Measurements from ENCODE around the gene TBC1D13.
A peak's percentile ranks its signal among the peaks of the same experiment; 100 is the strongest.
"Not testable (repeated sequence)": the region's sequence is repeated elsewhere in the genome, so short reads cannot be mapped to it uniquely, and the experiment has no call there.

The TBC1D13 gene

GRCh38 chr9:128786681-128787601, at the start of gene TBC1D13:
Gene TBC1D13, plus strand, starts transcription at chr9:128787253. Its CDS starts 101 bp downstream, at chr9:128787354.
- DNase-seq (ENCODE audit: low read depth): peak; percentile 83

- DNase-seq (ENCODE audit: low read depth): no peak
Measured at GRCh38 chr9:128742401-128742800, 44.7 kb upstream of the TBC1D13 start.

GRCh38 chr9:128743421-128743820, 43.6 kb upstream of the TBC1D13 start:
- no peak for DNase-seq (ENCODE audit: low read depth)

GRCh38 chr9:128747241-128747640, 39.8 kb upstream of the TBC1D13 start:
- DNase-seq (ENCODE audit: low read depth): no peak

- no peak for DNase-seq (ENCODE audit: low read depth)
Measured at GRCh38 chr9:128750926-128751595, 36.0 kb upstream of the TBC1D13 start.

GRCh38 chr9:128753627-128754026, 33.4 kb upstream of the TBC1D13 start:
- no peak for DNase-seq (ENCODE audit: low read depth)

- DNase-seq (ENCODE audit: low read depth): no peak
Measured at GRCh38 chr9:128757602-128758001, 29.5 kb upstream of the TBC1D13 start.

- no peak for DNase-seq (ENCODE audit: low read depth)
Measured at GRCh38 chr9:128762671-128763449, 24.2 kb upstream of the TBC1D13 start.

- DNase-seq (ENCODE audit: low read depth): no peak
Measured at GRCh38 chr9:128764361-128764760, 22.7 kb upstream of the TBC1D13 start.

- DNase-seq (ENCODE audit: low read depth): no peak
Measured at GRCh38 chr9:128765499-128765898, 21.6 kb upstream of the TBC1D13 start.

GRCh38 chr9:128768606-128769005, 18.4 kb upstream of the TBC1D13 start:
- DNase-seq (ENCODE audit: low read depth): no peak

- no peak for DNase-seq (ENCODE audit: low read depth)
Measured at GRCh38 chr9:128770286-128771030, 16.6 kb upstream of the TBC1D13 start.

- DNase-seq (ENCODE audit: low read depth): no peak
Measured at GRCh38 chr9:128771094-128771721, 15.8 kb upstream of the TBC1D13 start.

GRCh38 chr9:128771745-128772519, 15.1 kb upstream of the TBC1D13 start, which contains the start of gene ZER1:
Gene ZER1, minus strand, starts transcription at chr9:128771927. Its CDS starts 16,362 bp downstream, at chr9:128755565.
- DNase-seq (ENCODE audit: low read depth): peak; percentile 92

- no peak for DNase-seq (ENCODE audit: low read depth)
Measured at GRCh38 chr9:128773049-128773448, 14.0 kb upstream of the TBC1D13 start.

- no peak for DNase-seq (ENCODE audit: low read depth)
Measured at GRCh38 chr9:128774804-128775203, 12.2 kb upstream of the TBC1D13 start.

- not testable (repeated sequence) for DNase-seq (ENCODE audit: low read depth)
Measured at GRCh38 chr9:128780093-128780492, 7.0 kb upstream of the TBC1D13 start.

GRCh38 chr9:128781187-128782070, 5.6 kb upstream of the TBC1D13 start:
- no peak for DNase-seq (ENCODE audit: low read depth)

- no peak for DNase-seq (ENCODE audit: low read depth)
Measured at GRCh38 chr9:128782669-128783068, 4.4 kb upstream of the TBC1D13 start.
